Neural progenitor cell (in vitro differentiated cells): Measurements from ENCODE around the gene APLP2.

Source experiments
- EZH2phosphoT487 ChIP-seq: fragments of 200-600 bp; sonication (generic); IDR thresholded peaks from 2 replicates; pipeline ENCODE4 v1.6.1; 2017; ENCODE audit warnings: antibody characterized with exemption
- TF ChIP-seq, protein P1 (sequence below): fragments of 200-600 bp; sonication (generic); IDR thresholded peaks from 2 replicates; pipeline ENCODE4 v1.5.1; 2017; ENCODE audit warnings: antibody characterized with exemption, mild to moderate bottlenecking

DNA sequence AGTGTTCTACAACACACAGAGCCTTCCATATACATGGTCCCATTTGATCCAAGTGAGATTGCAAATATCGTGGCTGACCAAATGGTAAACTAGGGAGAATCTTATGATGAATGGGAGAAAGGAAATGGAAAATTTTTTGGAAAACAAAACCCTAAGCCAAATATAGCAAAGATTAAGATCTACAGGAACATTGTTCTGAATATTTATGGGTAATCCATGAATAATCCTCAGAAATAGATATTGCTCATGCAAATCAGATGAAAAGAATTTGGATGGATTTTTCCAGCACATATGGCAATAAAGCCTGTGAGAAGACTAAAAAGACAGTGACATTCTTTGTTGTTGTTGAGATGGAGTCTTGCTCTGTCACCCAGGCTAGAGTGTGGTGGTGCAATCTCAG lies 45.3 kb upstream of the APLP2 start:
- TF ChIP-seq, protein P1, sequence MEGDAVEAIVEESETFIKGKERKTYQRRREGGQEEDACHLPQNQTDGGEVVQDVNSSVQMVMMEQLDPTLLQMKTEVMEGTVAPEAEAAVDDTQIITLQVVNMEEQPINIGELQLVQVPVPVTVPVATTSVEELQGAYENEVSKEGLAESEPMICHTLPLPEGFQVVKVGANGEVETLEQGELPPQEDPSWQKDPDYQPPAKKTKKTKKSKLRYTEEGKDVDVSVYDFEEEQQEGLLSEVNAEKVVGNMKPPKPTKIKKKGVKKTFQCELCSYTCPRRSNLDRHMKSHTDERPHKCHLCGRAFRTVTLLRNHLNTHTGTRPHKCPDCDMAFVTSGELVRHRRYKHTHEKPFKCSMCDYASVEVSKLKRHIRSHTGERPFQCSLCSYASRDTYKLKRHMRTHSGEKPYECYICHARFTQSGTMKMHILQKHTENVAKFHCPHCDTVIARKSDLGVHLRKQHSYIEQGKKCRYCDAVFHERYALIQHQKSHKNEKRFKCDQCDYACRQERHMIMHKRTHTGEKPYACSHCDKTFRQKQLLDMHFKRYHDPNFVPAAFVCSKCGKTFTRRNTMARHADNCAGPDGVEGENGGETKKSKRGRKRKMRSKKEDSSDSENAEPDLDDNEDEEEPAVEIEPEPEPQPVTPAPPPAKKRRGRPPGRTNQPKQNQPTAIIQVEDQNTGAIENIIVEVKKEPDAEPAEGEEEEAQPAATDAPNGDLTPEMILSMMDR = no peak
- TF ChIP-seq EZH2phosphoT487 = no peak
